Central memory CD8-positive, alpha-beta T cell (primary cell): ENCODE results near the gene LRRC8E.
"Not testable (repeated sequence)": the region's sequence is repeated elsewhere in the genome, so short reads cannot be mapped to it uniquely, and the experiment has no call there.

Experiments
- ATAC-seq: fragments of 150-1000 bp; cut with Tn5 transposase; replicated peaks from 2 replicates; pipeline ENCODE4 v1.10.0; 2022; ENCODE audit warnings: mild to moderate bottlenecking, moderate FRiP score, moderate number of reproducible peaks; ENCODE audit not compliant: poor library complexity, severe bottlenecking; ENCODE audit errors: extremely low read depth
- DNase-seq, 2 donors: peaks; one replicate each; pipeline ENCODE4 v3.0.0; 2021; ENCODE audit warnings: low spot score in 2 of 2
- H3K27ac Mint-ChIP-seq: one replicate; pipeline ENCODE4 v1.8.0; 2022; ENCODE audit warnings: low read depth, mild to moderate bottlenecking, moderate library complexity, mixed read lengths
- H3K27me3 Mint-ChIP-seq: one replicate; pipeline ENCODE4 v1.8.0; 2022; ENCODE audit warnings: mixed read lengths
- H3K36me3 Mint-ChIP-seq: one replicate; pipeline ENCODE4 v1.8.0; 2022; ENCODE audit warnings: mild to moderate bottlenecking, moderate library complexity, mixed read lengths; ENCODE audit not compliant: insufficient read depth
- H3K4me1 Mint-ChIP-seq: one replicate; pipeline ENCODE4 v1.8.0; 2022; ENCODE audit warnings: mixed read lengths
- H3K4me3 Mint-ChIP-seq: one replicate; pipeline ENCODE4 v1.8.0; 2022; ENCODE audit warnings: mild to moderate bottlenecking, moderate library complexity, mixed read lengths
- H3K9me3 Mint-ChIP-seq: one replicate; pipeline ENCODE4 v1.8.0; 2022; ENCODE audit warnings: mixed read lengths

The LRRC8E gene

GRCh38 chr19:7926727-7927604 is 38.7 kb downstream of the LRRC8E start:
- peak overlapping the region; percentile 68 for H3K4me3 Mint-ChIP-seq
- DNase-seq, result no peak
- no peaks in the 10 kb centered on the region for H3K27me3 Mint-ChIP-seq
- peak overlapping the region; percentile 32 for H3K27ac Mint-ChIP-seq
- H3K4me1 Mint-ChIP-seq, result peaks cover 16% of the 10 kb centered on the region
- H3K9me3 Mint-ChIP-seq, result no peaks in the 10 kb centered on the region
- ATAC-seq, result no peak
- peaks cover 26% of the 10 kb centered on the region for H3K36me3 Mint-ChIP-seq

GRCh38 chr19:7927605-7928333 is 39.5 kb downstream of the LRRC8E start:
- no peak for DNase-seq
- Mint-ChIP-seq H3K27ac (no peak overlapping the region), H3K36me3 (peaks cover 24% of the 10 kb centered on the region), H3K9me3 (no peaks in the 10 kb centered on the region), H3K4me3 (peak overlapping the region; percentile 40), H3K4me1 (peaks cover 16% of the 10 kb centered on the region), H3K27me3 (no peaks in the 10 kb centered on the region)
- no peak for ATAC-seq

- peaks cover 16% of the 10 kb centered on the region for H3K4me1 Mint-ChIP-seq
- ATAC-seq, result no peak
- DNase-seq, result no peak
- H3K27me3 Mint-ChIP-seq, result no peaks in the 10 kb centered on the region
- no peaks in the 10 kb centered on the region for H3K9me3 Mint-ChIP-seq
- H3K36me3 Mint-ChIP-seq, result peaks cover 28% of the 10 kb centered on the region
- H3K27ac Mint-ChIP-seq, result peak overlapping the region; percentile 76
- no peak overlapping the region for H3K4me3 Mint-ChIP-seq
These were observed 40.0 kb downstream of the LRRC8E start for GRCh38 chr19:7928334-7928706.

- Mint-ChIP-seq H3K27ac (peak overlapping the region; percentile 76), H3K4me1 (peaks cover 16% of the 10 kb centered on the region), H3K4me3 (no peak overlapping the region), H3K36me3 (peaks cover 28% of the 10 kb centered on the region), H3K9me3 (no peaks in the 10 kb centered on the region), H3K27me3 (no peaks in the 10 kb centered on the region)
- peak; percentile 70 for ATAC-seq
- peak; percentile 75 to 82 for DNase-seq
These were observed 40.7 kb downstream of the LRRC8E start for GRCh38 chr19:7928741-7929701.

GRCh38 chr19:7930030-7930429 is 41.7 kb downstream of the LRRC8E start:
- H3K27ac Mint-ChIP-seq, result peak overlapping the region; percentile 76

GRCh38 chr19:7930765-7931164 is 42.5 kb downstream of the LRRC8E start:
- H3K4me3 Mint-ChIP-seq, result no peak overlapping the region
- H3K9me3 Mint-ChIP-seq, result no peaks in the 10 kb centered on the region
- H3K27ac Mint-ChIP-seq, result no peak overlapping the region
- peaks cover 16% of the 10 kb centered on the region for H3K4me1 Mint-ChIP-seq
- DNase-seq (no peak), ATAC-seq (no peak)
- peaks cover 34% of the 10 kb centered on the region for H3K36me3 Mint-ChIP-seq
- no peaks in the 10 kb centered on the region for H3K27me3 Mint-ChIP-seq

More at GRCh38 chr19:7930030-7930429, 41.7 kb downstream of the LRRC8E start:
- peaks cover 32% of the 10 kb centered on the region for H3K36me3 Mint-ChIP-seq
- not testable (repeated sequence) for H3K27me3 Mint-ChIP-seq, H3K4me3 Mint-ChIP-seq, ATAC-seq, DNase-seq, H3K9me3 Mint-ChIP-seq
- H3K4me1 Mint-ChIP-seq, result peaks cover 16% of the 10 kb centered on the region

GRCh38 chr19:7931221-7932061 is 43.1 kb downstream of the LRRC8E start:
- Mint-ChIP-seq H3K9me3 (no peaks in the 10 kb centered on the region), H3K4me3 (no peak overlapping the region), H3K27ac (no peak overlapping the region), H3K27me3 (no peaks in the 10 kb centered on the region), H3K4me1 (peaks cover 13% of the 10 kb centered on the region), H3K36me3 (peaks cover 37% of the 10 kb centered on the region)
- no peak for DNase-seq
- no peak for ATAC-seq

- ATAC-seq (no peak), DNase-seq (no peak)
- H3K4me3 Mint-ChIP-seq, result no peak overlapping the region
- no peaks in the 10 kb centered on the region for H3K27me3 Mint-ChIP-seq
- H3K4me1 Mint-ChIP-seq, result peaks cover 10% of the 10 kb centered on the region
- peaks cover 41% of the 10 kb centered on the region for H3K36me3 Mint-ChIP-seq
- no peak overlapping the region for H3K27ac Mint-ChIP-seq
- H3K9me3 Mint-ChIP-seq, result no peaks in the 10 kb centered on the region
These were observed 44.1 kb downstream of the LRRC8E start for GRCh38 chr19:7932276-7932929.

GRCh38 chr19:7932930-7933300 is 44.6 kb downstream of the LRRC8E start:
- Mint-ChIP-seq H3K9me3 (no peaks in the 10 kb centered on the region), H3K27me3 (no peaks in the 10 kb centered on the region), H3K4me1 (peaks cover 10% of the 10 kb centered on the region), H3K27ac (no peak overlapping the region), H3K36me3 (peaks cover 46% of the 10 kb centered on the region), H3K4me3 (no peak overlapping the region)
- no peak for ATAC-seq
- DNase-seq, result no peak

- no peak overlapping the region for H3K4me3 Mint-ChIP-seq
- H3K4me1 Mint-ChIP-seq, result peaks cover 10% of the 10 kb centered on the region
- no peak overlapping the region for H3K27ac Mint-ChIP-seq
- H3K9me3 Mint-ChIP-seq, result no peaks in the 10 kb centered on the region
- H3K36me3 Mint-ChIP-seq, result peaks cover 47% of the 10 kb centered on the region
- no peak for ATAC-seq
- H3K27me3 Mint-ChIP-seq, result no peaks in the 10 kb centered on the region
- no peak for DNase-seq
These were observed 45.1 kb downstream of the LRRC8E start for GRCh38 chr19:7933411-7933810.
